ENCODE data around the gene SIGMAR1. TPM values are rescaled to one million over a fixed set of nuclear protein-coding genes. Genes with fewer than 3 reads are reported as not detected.
A peak's percentile ranks its signal among the peaks of the same experiment; 100 is the strongest.

SIGMAR1 gene
- total RNA-seq, 4 donors from 2014 or later: 48.6 to 89.7 (median 76.6) TPM

DNA sequence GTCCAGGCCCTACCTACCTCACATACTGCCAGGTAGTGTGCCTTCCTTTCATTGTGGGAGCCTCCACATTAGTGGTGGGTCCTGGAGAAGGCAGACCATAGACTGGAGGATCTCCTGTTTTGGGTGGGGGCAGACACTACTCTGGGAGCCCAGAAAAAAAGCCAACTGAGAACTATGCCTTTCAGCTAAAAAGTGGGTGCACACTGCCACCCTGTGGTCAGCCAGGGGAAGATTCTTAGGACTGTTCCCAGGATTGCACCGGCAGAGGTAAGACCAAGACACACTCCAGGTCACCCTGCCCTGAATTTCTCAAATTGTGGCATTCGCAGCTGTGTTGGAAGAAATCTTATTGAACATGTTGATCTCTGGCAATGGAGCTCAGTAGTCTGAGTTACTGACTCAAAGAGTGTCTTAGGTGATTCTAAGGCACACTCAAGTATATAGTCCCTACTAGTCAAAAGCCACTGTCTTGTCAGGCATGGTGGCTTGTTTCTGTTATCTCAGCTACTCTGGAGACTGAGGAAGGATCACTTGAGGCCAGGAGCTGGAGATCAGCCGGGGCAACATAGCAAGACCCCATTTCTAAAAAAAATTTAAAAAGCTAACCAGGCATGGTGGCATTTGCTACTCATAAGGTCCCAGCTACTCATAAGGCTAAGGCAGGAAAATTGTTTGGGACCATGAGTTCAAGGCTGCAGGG is 3.6 kb downstream of the SIGMAR1 start:
- Histone ChIP-seq H3K4me3 (replicated peaks in 1 of 3) (no peak overlapping the region), H3K27me3 (no peaks in the 10 kb centered on the region), H3K36me3 (no peaks in the 10 kb centered on the region), H3K27ac (no peak overlapping the region), H3K4me1 (peaks cover 16 to 22% of the 10 kb centered on the region in 2 donors), H3K9me3 (no peaks in the 10 kb centered on the region)
- TF ChIP-seq POLR2A (IDR thresholded peaks at IDR 0.05): no peak
- TF ChIP-seq, protein P1, sequence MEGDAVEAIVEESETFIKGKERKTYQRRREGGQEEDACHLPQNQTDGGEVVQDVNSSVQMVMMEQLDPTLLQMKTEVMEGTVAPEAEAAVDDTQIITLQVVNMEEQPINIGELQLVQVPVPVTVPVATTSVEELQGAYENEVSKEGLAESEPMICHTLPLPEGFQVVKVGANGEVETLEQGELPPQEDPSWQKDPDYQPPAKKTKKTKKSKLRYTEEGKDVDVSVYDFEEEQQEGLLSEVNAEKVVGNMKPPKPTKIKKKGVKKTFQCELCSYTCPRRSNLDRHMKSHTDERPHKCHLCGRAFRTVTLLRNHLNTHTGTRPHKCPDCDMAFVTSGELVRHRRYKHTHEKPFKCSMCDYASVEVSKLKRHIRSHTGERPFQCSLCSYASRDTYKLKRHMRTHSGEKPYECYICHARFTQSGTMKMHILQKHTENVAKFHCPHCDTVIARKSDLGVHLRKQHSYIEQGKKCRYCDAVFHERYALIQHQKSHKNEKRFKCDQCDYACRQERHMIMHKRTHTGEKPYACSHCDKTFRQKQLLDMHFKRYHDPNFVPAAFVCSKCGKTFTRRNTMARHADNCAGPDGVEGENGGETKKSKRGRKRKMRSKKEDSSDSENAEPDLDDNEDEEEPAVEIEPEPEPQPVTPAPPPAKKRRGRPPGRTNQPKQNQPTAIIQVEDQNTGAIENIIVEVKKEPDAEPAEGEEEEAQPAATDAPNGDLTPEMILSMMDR (IDR thresholded peaks at IDR 0.05): peak; percentile 43 to 88 (median 72)
- intact Hi-C loops (cut with DNase I): loop anchor here (10.0 kb wide), 1 partner anchor 71 kb away; no protein-coding TSS in a partner anchor
- WGBS, 2 donors: 11 to 16% methylated on average over 3 of the region's 3 CpGs
- DNase-seq: peak; percentile 61 to 68

DNA sequence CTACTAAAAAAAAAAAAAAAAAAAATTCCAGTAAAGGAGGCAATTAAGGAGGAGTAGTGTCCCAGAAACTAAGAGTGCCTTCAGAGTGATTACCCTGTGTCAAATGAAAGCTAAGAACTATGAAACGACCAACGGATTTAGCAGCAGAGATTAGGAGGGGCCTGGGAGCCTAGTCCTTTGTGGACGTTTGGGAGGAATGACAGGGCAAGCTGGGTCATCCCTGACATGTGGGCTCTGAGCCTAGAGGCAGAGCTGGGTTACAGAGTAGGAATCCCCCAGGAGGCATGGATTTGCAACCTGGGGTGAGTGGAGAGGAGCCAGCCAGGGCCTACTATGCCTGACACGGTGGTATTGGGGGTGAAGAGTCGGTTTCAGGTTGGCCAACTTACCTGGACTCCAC is 4.4 kb downstream of the SIGMAR1 start:
- 65 to 67% methylated on average over 5 of the region's 5 CpGs for WGBS, 2 donors
- Histone ChIP-seq H3K9me3 (no peaks in the 10 kb centered on the region), H3K27me3 (no peaks in the 10 kb centered on the region), H3K27ac (no peak overlapping the region), H3K4me3 (replicated peaks in 1 of 3) (no peak overlapping the region), H3K36me3 (no peaks in the 10 kb centered on the region), H3K4me1 (peaks cover 18 to 23% of the 10 kb centered on the region in 2 donors)
- no peak for TF ChIP-seq POLR2A (IDR thresholded peaks at IDR 0.05)
- TF ChIP-seq, protein P1 (IDR thresholded peaks at IDR 0.05): no peak
- intact Hi-C loops (cut with DNase I): loop anchor here (10.0 kb wide), 1 partner anchor 72 kb away; no protein-coding TSS in a partner anchor
- no peak for DNase-seq

DNA sequence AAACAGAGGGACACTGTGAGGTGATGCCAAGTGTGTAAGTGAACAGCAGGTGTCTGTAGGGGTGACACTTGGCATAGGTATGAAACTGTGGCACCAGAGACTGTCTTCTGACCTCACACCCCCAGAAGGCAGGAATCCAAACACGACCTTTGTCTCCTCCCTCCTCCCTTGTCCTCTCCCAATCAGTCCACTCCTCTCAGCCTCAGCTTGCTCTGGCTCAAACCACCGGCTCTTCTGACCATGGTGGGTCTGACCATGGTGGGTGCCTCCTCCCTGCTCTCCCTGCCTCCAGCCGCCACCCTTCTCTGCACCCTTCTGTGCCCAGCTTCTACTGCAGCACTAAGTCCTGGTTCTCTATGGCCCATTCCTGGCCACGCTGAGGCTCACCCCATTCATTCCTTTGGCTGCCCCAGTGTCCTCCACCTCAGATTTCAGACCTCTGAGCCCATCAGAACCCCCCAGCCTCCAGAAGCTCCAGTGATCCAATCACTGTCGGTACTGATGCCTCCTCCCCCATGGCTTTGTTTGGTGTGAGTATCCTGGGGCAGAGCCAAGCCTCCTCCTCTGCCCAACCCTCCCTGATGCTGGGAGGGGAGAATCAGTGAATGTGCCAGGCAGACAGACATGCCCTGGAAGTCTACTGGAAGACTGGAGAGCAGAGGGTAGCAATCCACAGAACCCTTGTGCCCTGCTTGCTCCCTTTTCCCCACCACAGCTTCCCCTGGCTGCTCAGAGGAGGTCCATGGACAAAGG is 7.0 kb downstream of the SIGMAR1 start:
- no peaks in the 10 kb centered on the region for H3K9me3 ChIP-seq
- no peaks in the 10 kb centered on the region for H3K36me3 ChIP-seq
- H3K4me3 ChIP-seq (replicated peaks in 1 of 3): no peak overlapping the region
- H3K27ac ChIP-seq: no peak overlapping the region
- TF ChIP-seq POLR2A (IDR thresholded peaks at IDR 0.05): no peak
- TF ChIP-seq, protein P1 (IDR thresholded peaks at IDR 0.05): no peak
- intact Hi-C loops (cut with DNase I): loop anchor here (10.0 kb wide), 1 partner anchor 74 kb away; no protein-coding TSS in a partner anchor
- 23 to 37% methylated on average over 5 of the region's 5 CpGs for WGBS, 2 donors
- peaks cover 10% of the 10 kb centered on the region for H3K27me3 ChIP-seq
- DNase-seq: no peak
- H3K4me1 ChIP-seq: peaks cover 5 to 12% of the 10 kb centered on the region in 2 donors

DNA sequence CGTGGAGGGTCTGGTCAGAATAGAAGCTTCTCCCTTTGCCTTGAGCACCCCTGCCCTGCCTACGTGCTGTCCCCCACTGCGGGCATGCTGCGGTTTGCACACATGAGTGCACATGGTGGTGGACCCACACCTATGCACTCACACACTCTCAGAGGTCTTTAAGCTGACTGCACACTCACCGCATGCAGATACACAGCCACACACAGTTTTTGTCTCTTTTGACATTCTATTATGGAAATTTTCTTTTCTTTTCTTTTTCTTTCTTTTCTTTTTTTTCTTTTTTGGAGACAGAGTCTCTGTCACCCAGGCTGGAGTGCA is 8.1 kb downstream of the SIGMAR1 start:
- WGBS, 2 donors: 8 to 13% methylated on average over 5 of the region's 5 CpGs
- no peak for TF ChIP-seq POLR2A (IDR thresholded peaks at IDR 0.05)
- TF ChIP-seq, protein P1 (IDR thresholded peaks at IDR 0.05): no peak
- DNase-seq: no peak
- Histone ChIP-seq H3K36me3 (no peaks in the 10 kb centered on the region), H3K4me3 (replicated peaks in 1 of 3) (peak overlapping the region in 1 of 3 donors; percentile 22), H3K27ac (no peak overlapping the region), H3K4me1 (peaks cover 5 to 12% of the 10 kb centered on the region in 2 donors), H3K9me3 (no peaks in the 10 kb centered on the region), H3K27me3 (peaks cover 15% of the 10 kb centered on the region)
- intact Hi-C loops (cut with DNase I): no loop called here
